Erythroblast (primary cell): Measurements from ENCODE around the gene CHAMP1.

Experiments used
- DNase-seq, 2 experiments: peaks; one replicate each; lab custom pipeline; 2025; lab: John Stamatoyannopoulos, UW
- GATA1 ChIP-seq: IDR thresholded peaks from 2 replicates; pipeline ENCODE4 v1.6.1; 2011; ENCODE audit warnings: low read depth, mild to moderate bottlenecking, control low read depth, low read length, moderate library complexity
- POLR2A ChIP-seq: IDR thresholded peaks from 2 replicates; pipeline ENCODE4 v1.6.1; 2011; ENCODE audit warnings: mild to moderate bottlenecking, low read length

CHAMP1 gene

DNA sequence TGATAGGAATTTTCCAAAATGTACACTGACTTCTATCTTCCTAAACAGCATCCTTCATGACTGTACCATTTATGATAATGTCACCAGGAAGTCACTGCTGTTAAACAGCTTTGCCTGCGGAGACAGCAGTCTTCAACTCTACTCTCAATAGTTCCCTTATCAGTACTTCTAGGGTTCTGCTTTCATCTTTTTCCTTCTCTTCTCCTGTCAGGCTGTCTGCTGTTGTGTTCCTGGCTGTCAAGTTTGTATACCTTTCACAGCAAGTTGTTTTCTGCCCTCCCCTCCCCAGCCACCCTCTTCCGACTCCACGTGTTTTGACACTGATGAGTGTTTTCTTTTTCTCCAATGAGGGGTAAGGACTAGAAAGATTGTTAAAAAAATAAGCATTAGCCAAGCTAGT, 30.7 kb upstream of the CHAMP1 start:
- DNase-seq = peak; percentile 33 to 37

DNA sequence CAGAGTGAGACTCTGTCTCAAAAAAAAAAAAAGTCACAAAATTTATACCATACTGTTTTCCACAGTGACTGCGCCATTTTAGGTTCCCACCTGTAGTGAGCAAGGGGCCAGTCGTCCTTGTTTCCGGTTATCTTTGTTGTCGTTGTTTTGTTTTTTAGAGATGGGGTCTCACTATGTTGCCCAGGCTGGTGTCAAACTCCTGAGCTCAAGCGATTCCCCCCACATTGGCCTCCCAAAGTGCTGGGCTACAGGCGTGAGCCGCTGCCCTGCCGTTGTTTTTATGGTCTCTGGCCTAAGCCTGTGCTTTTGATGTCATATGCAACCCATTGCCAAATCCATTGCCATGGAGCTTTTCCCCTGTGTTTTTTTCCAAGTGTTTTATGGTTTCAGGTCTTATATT, 29.6 kb upstream of the CHAMP1 start:
- no peak for DNase-seq
- TF ChIP-seq POLR2A (no peak), GATA1 (no peak)

More for the DNA sequence above, 30.7 kb upstream of the CHAMP1 start:
- TF ChIP-seq POLR2A = no peak

DNA sequence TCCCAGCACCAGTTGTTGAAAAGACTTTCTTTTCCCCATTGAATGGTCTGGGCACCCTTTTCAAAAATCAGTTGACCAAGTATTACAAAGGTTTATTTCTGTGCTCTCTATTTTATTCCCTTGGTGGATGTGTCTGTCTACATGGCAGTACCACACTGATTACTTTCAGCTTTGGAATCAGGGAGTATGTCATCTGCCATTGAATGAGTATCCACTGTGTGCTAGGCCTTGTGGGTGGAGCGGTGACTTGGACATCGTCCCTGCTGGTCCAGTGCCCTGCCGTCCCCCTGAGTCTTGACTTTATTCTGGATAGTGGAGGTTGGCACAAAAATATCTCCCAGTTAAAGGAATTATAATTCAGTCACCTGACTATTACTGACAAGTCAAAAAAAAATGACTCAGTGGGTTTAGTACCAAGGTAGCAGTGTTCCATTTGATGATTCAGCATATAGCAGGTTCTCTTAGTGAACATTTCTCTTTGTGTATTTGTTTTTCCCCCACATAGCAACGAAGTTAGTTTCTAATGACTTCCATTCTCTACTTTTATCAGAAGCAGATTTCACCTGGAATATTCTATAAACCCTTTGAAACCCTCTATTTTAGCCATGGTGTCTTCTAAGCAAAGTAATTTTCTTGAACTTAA, 29.0 kb upstream of the CHAMP1 start:
- TF ChIP-seq GATA1 = no peak
- TF ChIP-seq POLR2A = no peak
- DNase-seq = no peak

DNA sequence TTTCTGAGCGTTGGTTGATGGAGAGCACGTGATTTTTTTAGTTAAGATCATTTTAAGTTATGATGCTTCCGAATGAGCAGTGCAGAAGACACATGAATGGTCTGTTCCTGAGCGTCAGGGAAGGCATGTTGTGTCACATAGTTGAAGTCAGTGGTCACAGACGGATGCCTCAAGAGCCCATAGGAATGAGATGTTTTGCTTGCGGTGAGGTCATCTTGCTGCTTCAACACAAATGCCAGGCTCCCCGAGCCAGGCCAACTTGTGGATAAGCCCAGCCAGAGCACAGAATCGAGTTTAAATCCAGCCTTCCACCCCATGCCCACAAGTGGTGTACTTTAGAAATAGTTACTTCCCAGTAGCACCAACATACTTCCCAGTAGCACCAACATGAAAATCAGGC, 27.5 kb upstream of the CHAMP1 start:
- no peak for TF ChIP-seq GATA1
- no peak for TF ChIP-seq POLR2A
- DNase-seq = no peak

DNA sequence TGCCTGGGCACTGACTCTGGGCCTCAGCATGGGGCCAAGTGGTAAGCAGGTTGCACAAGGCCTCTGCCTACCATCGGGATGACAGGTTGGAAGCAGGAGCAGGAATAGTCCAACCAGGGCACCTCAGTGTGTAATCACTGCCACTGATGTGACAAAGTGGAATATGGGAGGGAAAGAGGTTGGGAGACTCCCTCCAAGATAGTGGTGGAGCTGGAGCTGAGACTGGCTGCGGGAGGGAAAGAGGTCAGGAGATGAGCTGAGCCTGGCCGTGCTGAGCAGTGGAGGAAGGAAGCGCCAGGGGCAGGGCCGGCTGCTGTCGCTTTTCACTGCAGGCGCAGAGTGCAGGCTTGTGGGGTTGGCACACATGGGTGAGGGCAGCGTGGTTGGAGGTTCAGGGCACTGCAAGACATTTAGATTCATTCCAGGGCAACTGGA, 26.1 kb upstream of the CHAMP1 start:
- no peak for DNase-seq
- no peak for TF ChIP-seq POLR2A
- TF ChIP-seq GATA1 = no peak

DNA sequence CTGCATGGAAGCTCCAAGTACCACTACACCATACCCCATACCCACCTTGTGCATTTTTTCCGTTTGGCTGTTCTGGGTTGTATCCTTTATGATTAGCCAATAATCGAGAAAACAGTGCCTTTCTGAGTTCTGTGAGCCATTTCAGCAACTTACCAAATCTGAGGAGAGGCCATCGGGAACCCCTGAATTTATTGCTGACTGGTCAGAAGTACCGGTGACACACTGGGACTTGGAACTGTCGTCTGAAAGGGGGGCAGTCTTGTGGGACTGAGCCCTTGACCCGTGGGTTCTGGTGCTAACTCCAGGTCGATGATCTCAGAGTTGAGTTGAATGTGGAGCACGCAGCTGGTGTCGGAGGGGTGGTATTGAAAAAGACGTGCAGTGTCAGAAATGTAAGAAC, 17.9 kb upstream of the CHAMP1 start:
- TF ChIP-seq GATA1 = no peak
- no peak for TF ChIP-seq POLR2A

DNA sequence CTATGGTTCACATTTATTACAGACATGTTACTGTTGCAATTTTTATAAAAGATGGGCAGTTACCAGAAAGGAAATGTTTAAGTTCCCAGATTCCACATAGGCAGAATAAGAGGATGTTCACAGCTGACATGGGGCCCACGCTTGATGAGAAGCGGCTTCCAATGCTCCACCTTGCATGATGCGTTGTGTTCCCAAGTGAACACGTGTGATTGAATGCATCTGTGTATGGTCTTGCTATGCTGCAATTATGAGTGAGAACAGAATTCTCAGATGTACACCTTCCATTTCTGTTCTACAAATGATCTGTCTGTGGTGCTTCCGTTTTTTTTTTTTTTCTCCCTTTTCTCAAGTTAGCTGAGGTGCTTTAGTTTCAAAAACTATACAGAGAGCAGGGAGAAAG, 17.4 kb upstream of the CHAMP1 start:
- no peak for DNase-seq
- TF ChIP-seq GATA1 (no peak), POLR2A (no peak)

More for the DNA sequence above, 17.9 kb upstream of the CHAMP1 start:
- DNase-seq = no peak

DNA sequence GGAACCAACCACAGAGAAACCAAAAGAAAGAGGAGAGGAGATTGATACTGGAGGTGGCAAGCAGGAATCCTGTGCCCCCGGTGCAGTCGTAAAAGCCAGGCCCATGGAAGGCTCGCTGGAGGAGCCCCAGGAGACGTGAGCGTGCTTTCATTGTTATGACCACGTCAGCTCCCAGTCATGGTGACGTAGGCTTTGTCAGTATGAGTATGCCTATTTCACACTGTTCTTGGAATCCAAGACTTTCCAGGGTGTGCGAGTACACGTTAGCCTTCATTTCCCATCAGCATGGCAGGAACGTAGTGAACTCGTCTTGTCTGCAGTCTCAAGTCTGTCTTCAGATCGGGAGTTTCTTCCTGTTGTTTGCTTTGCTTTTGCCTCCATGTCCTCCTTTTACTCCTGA, 15.4 kb upstream of the CHAMP1 start:
- no peak for TF ChIP-seq GATA1
- no peak for TF ChIP-seq POLR2A
- no peak for DNase-seq

DNA sequence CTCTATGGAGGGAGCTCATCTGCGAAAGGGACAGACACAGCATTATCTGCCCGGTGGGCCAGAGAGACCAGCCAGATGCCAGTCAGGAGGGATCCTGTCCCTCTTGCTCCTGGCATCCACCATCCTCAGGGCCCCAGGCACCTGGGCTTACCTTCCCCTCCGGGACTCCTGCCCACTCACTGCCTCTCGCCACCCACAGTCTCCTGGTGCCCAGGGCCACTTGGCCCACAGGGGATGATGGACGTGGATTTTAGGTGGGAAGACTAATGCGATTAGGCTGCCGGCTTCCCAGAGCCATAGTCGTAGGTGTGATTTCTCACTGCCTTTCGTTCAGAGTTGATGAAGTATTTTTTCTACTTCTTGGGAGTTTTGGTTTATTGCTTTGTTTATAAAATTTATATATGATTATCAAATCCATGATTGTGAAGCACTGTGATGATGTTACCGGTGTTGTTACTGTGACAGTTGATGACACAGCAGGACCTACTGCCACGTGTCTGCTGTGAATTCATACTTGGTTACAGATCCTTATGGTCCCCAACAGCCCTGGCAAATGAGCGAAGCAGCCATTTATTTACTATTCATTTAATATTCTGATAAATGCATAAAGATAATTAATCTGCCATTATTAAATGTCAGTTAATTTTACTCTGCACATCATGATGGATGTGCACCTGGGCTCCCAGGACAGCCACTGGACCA, 14.5 kb upstream of the CHAMP1 start:
- DNase-seq = no peak
- no peak for TF ChIP-seq GATA1
- TF ChIP-seq POLR2A = no peak

DNA sequence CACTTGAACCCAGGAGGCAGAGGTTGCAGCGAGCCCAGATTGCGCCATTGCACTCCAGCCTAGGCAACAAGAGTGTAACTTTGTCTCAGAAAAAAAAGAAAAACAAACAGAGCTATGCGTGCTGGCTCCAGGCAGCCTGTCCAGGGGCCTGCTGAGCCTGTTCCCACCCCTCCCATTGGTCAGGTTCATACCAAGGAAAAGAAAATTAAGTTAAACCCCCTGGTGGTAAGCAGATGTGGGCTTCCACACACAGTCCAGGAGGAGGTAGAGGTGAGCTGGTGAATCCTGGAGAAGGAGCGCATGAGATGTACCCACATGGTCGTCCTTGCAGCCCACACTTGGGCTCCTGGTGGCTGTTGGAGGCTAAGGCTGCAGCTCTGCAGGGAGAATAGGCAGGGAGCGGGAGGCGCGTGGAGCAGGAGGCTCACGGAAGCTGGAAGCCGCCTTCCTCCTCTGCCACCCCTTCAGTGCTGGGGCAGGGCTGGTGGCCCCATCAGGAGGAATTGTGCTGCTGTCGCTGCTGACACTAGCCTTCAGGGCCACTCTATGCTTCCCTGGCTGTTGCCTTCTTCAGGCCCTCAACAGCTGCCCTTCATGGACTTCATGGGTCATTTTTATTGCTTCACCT, 10.5 kb upstream of the CHAMP1 start:
- no peak for DNase-seq
- TF ChIP-seq GATA1 = no peak
- TF ChIP-seq POLR2A = no peak

DNA sequence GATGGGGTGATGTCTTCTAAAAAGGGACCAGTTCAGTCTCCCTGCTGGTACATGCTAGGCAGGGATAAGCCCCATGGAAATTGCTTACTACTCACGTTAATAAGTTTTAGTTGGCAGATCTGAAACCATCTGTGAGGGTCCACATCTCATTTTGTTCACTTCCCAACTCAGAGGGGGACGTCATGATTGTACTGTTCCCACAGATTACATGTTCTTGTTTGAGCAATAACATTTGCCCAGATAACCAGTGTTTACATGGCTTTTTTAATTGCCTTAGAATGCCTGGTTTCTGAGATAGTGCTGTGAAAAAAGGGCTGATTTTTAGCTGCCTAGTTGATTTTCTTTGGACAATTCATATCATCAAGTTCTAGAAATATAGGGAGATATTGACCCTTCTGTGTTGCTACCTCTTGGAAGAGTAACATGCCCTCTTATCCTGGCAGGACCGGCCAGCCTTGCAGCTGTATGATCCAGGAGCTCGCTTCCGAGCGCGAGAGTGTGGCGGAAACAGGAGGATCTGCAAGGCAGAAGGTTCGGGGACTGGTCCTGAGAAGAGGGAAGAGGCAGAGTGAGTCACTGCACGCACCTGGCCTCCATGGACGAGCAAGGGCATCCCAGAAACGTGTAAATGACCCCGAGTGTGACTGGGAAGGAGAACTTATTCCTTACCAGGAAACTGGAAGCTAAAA, 9.8 kb upstream of the CHAMP1 start:
- no peak for DNase-seq
- TF ChIP-seq POLR2A (no peak), GATA1 (no peak)

DNA sequence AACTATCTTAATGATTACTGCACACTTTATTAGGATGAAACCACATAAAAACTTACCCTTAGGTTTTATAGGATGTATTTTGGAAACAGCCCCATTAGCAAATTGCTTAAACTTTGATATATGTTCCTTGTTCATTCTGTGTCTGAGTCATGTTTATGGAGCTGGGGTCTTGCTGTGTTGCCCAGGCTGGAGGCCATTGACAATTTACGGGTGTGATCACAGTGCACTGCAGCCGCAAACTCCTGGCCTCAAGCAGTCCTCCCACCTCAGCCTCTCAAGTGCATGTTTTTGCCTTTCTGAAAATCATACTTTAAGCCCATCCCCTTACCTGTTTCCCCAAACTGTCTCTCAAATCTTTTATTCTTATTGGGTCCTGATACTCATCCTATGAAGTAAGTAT, 5.2 kb upstream of the CHAMP1 start:
- TF ChIP-seq POLR2A = no peak
- TF ChIP-seq GATA1 = no peak
- DNase-seq = no peak

DNA sequence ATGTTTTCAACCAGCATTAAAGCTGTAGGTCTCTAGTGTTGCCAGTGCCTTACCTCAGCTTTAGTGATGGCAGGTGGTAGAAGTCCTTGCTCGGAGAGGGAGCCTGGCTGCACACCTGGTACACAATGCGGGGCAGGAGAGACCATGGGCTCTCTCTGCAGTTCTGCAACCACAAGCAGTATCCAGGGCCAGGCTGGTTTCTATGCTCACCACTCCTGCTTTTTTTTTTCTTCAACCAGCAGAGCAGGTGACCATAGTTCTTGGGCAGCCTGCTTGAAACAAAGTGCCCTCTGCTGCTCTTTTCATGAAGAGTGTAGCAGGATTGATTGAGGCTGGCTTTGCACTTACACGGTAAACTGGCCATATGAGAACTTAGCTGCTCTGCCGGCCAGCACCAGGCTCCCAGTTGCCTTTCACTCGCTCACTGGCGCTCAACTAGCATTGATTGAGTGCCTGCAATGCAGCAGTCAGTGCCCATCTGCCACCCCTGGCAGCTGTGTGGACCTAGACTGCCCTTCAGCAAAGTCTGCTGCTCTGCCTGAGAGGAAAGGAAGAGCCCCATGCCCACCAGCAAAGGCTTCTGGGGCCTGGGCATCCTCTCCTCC, 4.4 kb upstream of the CHAMP1 start:
- no peak for DNase-seq
- TF ChIP-seq POLR2A (no peak), GATA1 (no peak)

DNA sequence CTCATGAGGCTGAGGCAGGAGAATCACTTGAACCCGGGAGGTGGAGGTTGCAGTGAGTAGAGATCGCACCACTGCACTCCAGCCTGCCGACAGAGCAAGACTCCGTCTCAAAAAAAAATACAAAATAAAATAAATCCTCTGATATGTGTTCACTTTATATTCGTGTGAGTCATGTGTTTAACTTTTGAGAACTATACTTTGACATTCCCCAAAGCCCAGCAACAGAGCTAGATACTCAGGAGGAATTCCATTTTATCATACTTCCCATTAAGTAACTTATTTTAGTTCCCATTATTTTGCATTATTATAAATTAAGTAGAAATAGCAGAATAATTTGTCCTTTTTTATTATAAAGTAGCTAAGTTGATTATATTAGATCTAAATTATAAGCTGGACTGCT, 3.3 kb upstream of the CHAMP1 start:
- TF ChIP-seq GATA1 (no peak), POLR2A (no peak)
- DNase-seq = no peak
